HL-60 (cell line): ENCODE data around the gene LCE1A.

ENCODE experiments used
- DNase-seq, 2 experiments: peaks; one replicate each; pipeline ENCODE4 v3.0.0-alpha.2; 2010 to 2020; ENCODE audit warnings: low read depth in 1 of 2, low spot score in 1 of 2
- H3K27ac ChIP-seq: fragments of 250-450 bp; sonication (Bioruptor Pico); replicated peaks from 2 replicates; pipeline ENCODE4 v1.5.1; 2020; ENCODE audit warnings: mild to moderate bottlenecking, moderate library complexity
- H3K27me3 ChIP-seq: fragments of 250-450 bp; sonication (Bioruptor Pico); 2 replicates; pipeline ENCODE4 v1.5.1; 2021; ENCODE audit warnings: mild to moderate bottlenecking, moderate library complexity; ENCODE audit not compliant: insufficient read depth, poor library complexity, severe bottlenecking
- H3K4me3 ChIP-seq: replicated peaks from 2 replicates; pipeline ENCODE4 v1.5.1; 2011; ENCODE audit warnings: mild to moderate bottlenecking, control low read depth, low read length; ENCODE audit not compliant: insufficient read depth
- CTCF ChIP-seq: IDR thresholded peaks from one replicate; pipeline ENCODE4 v1.5.1; 2011; ENCODE audit warnings: low read length, control low read depth, inconsistent platforms; ENCODE audit not compliant: insufficient read depth
- GABPA ChIP-seq: IDR thresholded peaks from 2 replicates; pipeline ENCODE4 v1.6.1; 2012; ENCODE audit warnings: low read depth
- POLR2AphosphoS5 ChIP-seq: IDR thresholded peaks from 2 replicates; pipeline ENCODE4 v1.6.1; 2012; ENCODE audit warnings: low read depth
- REST ChIP-seq: IDR thresholded peaks from 2 replicates; pipeline ENCODE4 v1.6.1; 2012; ENCODE audit warnings: low read depth; ENCODE audit not compliant: insufficient replicate concordance
- SPI1 ChIP-seq: IDR thresholded peaks from 2 replicates; pipeline ENCODE4 v1.6.1; 2012; ENCODE audit warnings: low read depth, mild to moderate bottlenecking, borderline replicate concordance

LCE1A gene

GRCh38 chr1:152806576-152806975, 20.7 kb upstream of the LCE1A start, which contains the start of gene LCE1C:
Gene LCE1C, minus strand, starts transcription at chr1:152806651. Its CDS starts 1,173 bp downstream, at chr1:152805478.
- TF ChIP-seq CTCF (no peak), SPI1 (no peak), POLR2AphosphoS5 (no peak), GABPA (no peak), REST (no peak)
- Histone ChIP-seq H3K4me3 (no peak within 1 kb of the TSS), H3K27me3 (no peaks in the 10 kb centered on the region), H3K27ac (no peak within 1 kb of the TSS)
- no peak for DNase-seq

- H3K27me3 ChIP-seq: no peaks in the 10 kb centered on the region
- no peak for TF ChIP-seq CTCF
- TF ChIP-seq SPI1: no peak
- TF ChIP-seq GABPA: no peak
- no peak for TF ChIP-seq REST
- no peak for TF ChIP-seq POLR2AphosphoS5
- no peak overlapping the region for H3K27ac ChIP-seq
- no peak for DNase-seq
- H3K4me3 ChIP-seq: no peak overlapping the region
These were observed 16.2 kb upstream of the LCE1A start for GRCh38 chr1:152811050-152811449.

- Histone ChIP-seq H3K27me3 (no peaks in the 10 kb centered on the region), H3K4me3 (no peak within 1 kb of the TSS), H3K27ac (no peak within 1 kb of the TSS)
- DNase-seq: no peak
- TF ChIP-seq REST (no peak), GABPA (no peak), SPI1 (no peak), CTCF (no peak), POLR2AphosphoS5 (no peak)
These were observed 15.6 kb upstream of the LCE1A start, which contains the start of gene LCE1B for GRCh38 chr1:152811671-152812070. Gene LCE1B, plus strand, starts transcription at chr1:152811971. Its CDS starts 476 bp downstream, at chr1:152812447.
